Cardiac muscle cell (in vitro differentiated cells and primary cell): ENCODE results near the gene R3HDM4. TPM values are rescaled to one million over a fixed set of nuclear protein-coding genes. Genes with fewer than 3 reads are reported as not detected.
"Not testable (repeated sequence)": the region's sequence is repeated elsewhere in the genome, so short reads cannot be mapped to it uniquely, and the experiment has no call there.

Source experiments
- DNase-seq, 2 donors: peaks; one replicate each; pipeline versions ENCODE4 v3.0.0 to v3.0.0-alpha.2; 2010 to 2017; ENCODE audit warnings: low read depth in 1 of 2, low spot score in 1 of 2
- H3K27ac ChIP-seq: fragments of 200-600 bp; sonication (generic); 2 replicates; pipeline ENCODE4 v1.5.1; 2016
- H3K27me3 ChIP-seq: fragments of 200-600 bp; sonication (generic); 2 replicates; pipeline ENCODE4 v1.6.0; 2016; ENCODE audit warnings: control low read depth
- H3K36me3 ChIP-seq: fragments of 200-600 bp; sonication (generic); 2 replicates; pipeline ENCODE4 v1.5.1; 2016; ENCODE audit warnings: control low read depth
- H3K4me1 ChIP-seq: fragments of 200-600 bp; sonication (generic); 2 replicates; pipeline ENCODE4 v1.8.1; 2017; ENCODE audit warnings: low read depth, mild to moderate bottlenecking, mixed run types
- H3K4me3 ChIP-seq: fragments of 200-600 bp; sonication (generic); 2 replicates; pipeline ENCODE4 v1.5.1; 2016; ENCODE audit warnings: mild to moderate bottlenecking
- H3K9me3 ChIP-seq: fragments of 200-600 bp; sonication (generic); 2 replicates; pipeline ENCODE4 v1.5.1; 2017; ENCODE audit warnings: low read depth, mild to moderate bottlenecking, control low read depth
- CTCF ChIP-seq: IDR thresholded peaks from 2 replicates; pipeline ENCODE4 v1.5.1; 2012; ENCODE audit warnings: low read depth, mild to moderate bottlenecking, low read length
- polyA plus RNA-seq: library from polyadenylated mRNA; unstranded; fragments of >200 nt; fragmentation: Nextera tagmentation; extraction: Ambion mirVana; gene quantifications from 2 replicates; pipeline ENCODE4 v1.2.1, GENCODE V29; 2016
- total RNA-seq: library from RNA; depleted of rRNA; stranded (reverse); fragments of >200 nt; gene quantifications from 2 replicates; pipeline ENCODE4 v1.2.3, GENCODE V29; 2016

The R3HDM4 gene
- total and polyA plus RNA-seq, 2 experiments from 2014 or later: 60.3 to 82.1 TPM

- no peaks in the 10 kb centered on the region for H3K4me1 ChIP-seq
- H3K27ac ChIP-seq: no peak within 1 kb of the TSS
- no peaks in the 10 kb centered on the region for H3K9me3 ChIP-seq
- no peak for DNase-seq
- TF ChIP-seq CTCF: no peak
- no peaks in the 10 kb centered on the region for H3K36me3 ChIP-seq
- peak within 1 kb of the TSS; percentile 30 for H3K4me3 ChIP-seq
- H3K27me3 ChIP-seq: peaks cover 32% of the 10 kb centered on the region
These were observed 53.9 kb downstream of the R3HDM4 start, which contains the start of gene CFD for GRCh38 chr19:858868-859843. TSS of gene CFD (plus strand) at chr19:859664. CDS start at chr19:859690, 26 bp downstream.

GRCh38 chr19:858284-858683 lies 54.7 kb downstream of the R3HDM4 start:
- H3K27me3 ChIP-seq: peaks cover 32% of the 10 kb centered on the region
- H3K27ac ChIP-seq: no peak overlapping the region
- no peaks in the 10 kb centered on the region for H3K4me1 ChIP-seq
- no peak overlapping the region for H3K4me3 ChIP-seq
- TF ChIP-seq CTCF: no peak
- no peaks in the 10 kb centered on the region for H3K9me3 ChIP-seq
- no peak for DNase-seq
- no peaks in the 10 kb centered on the region for H3K36me3 ChIP-seq

GRCh38 chr19:855566-856120 lies 57.4 kb downstream of the R3HDM4 start:
- no peaks in the 10 kb centered on the region for H3K36me3 ChIP-seq
- no peaks in the 10 kb centered on the region for H3K4me1 ChIP-seq
- H3K9me3 ChIP-seq: no peaks in the 10 kb centered on the region
- DNase-seq: no peak
- no peak overlapping the region for H3K4me3 ChIP-seq
- no peak overlapping the region for H3K27ac ChIP-seq
- TF ChIP-seq CTCF: no peak
- H3K27me3 ChIP-seq: peaks cover 18% of the 10 kb centered on the region

- DNase-seq: no peak
- Histone ChIP-seq H3K27ac (no peak overlapping the region), H3K9me3 (no peaks in the 10 kb centered on the region), H3K27me3 (peaks cover 13% of the 10 kb centered on the region), H3K4me1 (no peaks in the 10 kb centered on the region), H3K4me3 (no peak overlapping the region), H3K36me3 (no peaks in the 10 kb centered on the region)
- TF ChIP-seq CTCF: no peak
These were observed 57.9 kb downstream of the R3HDM4 start for GRCh38 chr19:855142-855541.

GRCh38 chr19:854549-854948 lies 58.5 kb downstream of the R3HDM4 start:
- Histone ChIP-seq H3K4me1 (no peaks in the 10 kb centered on the region), H3K27ac (no peak overlapping the region), H3K4me3 (no peak overlapping the region), H3K36me3 (no peaks in the 10 kb centered on the region), H3K9me3 (no peaks in the 10 kb centered on the region), H3K27me3 (peaks cover 7% of the 10 kb centered on the region)
- TF ChIP-seq CTCF: no peak
- no peak for DNase-seq

- H3K9me3 ChIP-seq, H3K27me3 ChIP-seq, H3K4me3 ChIP-seq, DNase-seq, H3K36me3 ChIP-seq, H3K27ac ChIP-seq, H3K4me1 ChIP-seq: not testable (repeated sequence)
These were observed 59.3 kb downstream of the R3HDM4 start for GRCh38 chr19:853614-854220.
